A673 (cell line): ENCODE results near the gene ARPC2. TPM values are rescaled to one million over a fixed set of nuclear protein-coding genes. Genes with fewer than 3 reads are reported as not detected.
"Not testable (repeated sequence)": the region's sequence is repeated elsewhere in the genome, so short reads cannot be mapped to it uniquely, and the experiment has no call there.

ENCODE experiments used
- BruUV-seq: library from RNA; stranded (reverse); fragments of 400-500 nt; replicated peaks from 2 replicates; lab custom pipeline; 2021; lab: Mats Ljungman, UMichigan
- CTCF ChIA-PET: fragments of 300-600 bp; sonication (Branson Sonifier 250); formaldehyde crosslinking; loops from one replicate; lab custom pipeline; 2022; ENCODE audit warnings: antibody characterized with exemption; lab: Charles Lee
- POLR2A ChIA-PET: fragments of 300-600 bp; sonication (Branson Sonifier 250); formaldehyde crosslinking; loops from one replicate; lab custom pipeline; 2022; ENCODE audit warnings: antibody characterized with exemption; ENCODE audit not compliant: low non-redundant PET; lab: Charles Lee
- DNase-seq: peaks from one replicate; pipeline ENCODE4 v3.0.0-alpha.2; 2015; ENCODE audit warnings: low spot score
- H3K27ac ChIP-seq: fragments of 200-600 bp; sonication (generic); 2 replicates; pipeline ENCODE4 v1.5.1; 2016; ENCODE audit warnings: mixed run types, low read depth, mild to moderate bottlenecking, mixed read lengths, antibody characterized with exemption, low read length; ENCODE audit not compliant: poor library complexity, severe bottlenecking
- H3K27me3 ChIP-seq: fragments of 200-600 bp; sonication (generic); replicated peaks from 2 replicates; pipeline ENCODE4 v1.6.1; 2017; ENCODE audit warnings: mixed run types, low read depth, mild to moderate bottlenecking, mixed read lengths, antibody characterized with exemption, low read length; ENCODE audit not compliant: insufficient read depth, poor library complexity
- H3K36me3 ChIP-seq: fragments of 200-600 bp; sonication (generic); 2 replicates; pipeline ENCODE4 v1.6.1; 2016; ENCODE audit warnings: mixed run types, mild to moderate bottlenecking, mixed read lengths, antibody characterized with exemption, low read length; ENCODE audit not compliant: insufficient read depth, poor library complexity, severe bottlenecking
- H3K4me1 ChIP-seq: fragments of 200-600 bp; sonication (generic); 2 replicates; pipeline ENCODE4 v1.6.1; 2017; ENCODE audit warnings: mixed run types, mild to moderate bottlenecking, mixed read lengths, antibody characterized with exemption, low read length; ENCODE audit not compliant: insufficient read depth, poor library complexity, severe bottlenecking
- H3K4me3 ChIP-seq: fragments of 200-600 bp; sonication (generic); 2 replicates; pipeline ENCODE4 v1.5.1; 2016; ENCODE audit warnings: low read depth, mixed run types, mild to moderate bottlenecking, mixed read lengths, low read length; ENCODE audit not compliant: poor library complexity, severe bottlenecking
- H3K9me3 ChIP-seq: fragments of 200-600 bp; sonication (generic); 2 replicates; pipeline ENCODE4 v1.6.1; 2016; ENCODE audit warnings: mixed run types, low read depth, mild to moderate bottlenecking, mixed read lengths, antibody characterized with exemption, low read length; ENCODE audit not compliant: poor library complexity, severe bottlenecking
- CTCF ChIP-seq: fragments of 300-800, 200-600 bp; sonication (generic); conservative IDR thresholded peaks from 2 replicates; pipeline ENCODE4 v1.5.1; 2017; ENCODE audit warnings: low read depth, mild to moderate bottlenecking, antibody characterized with exemption, low read length, moderate library complexity, mixed read lengths
- EZH2 ChIP-seq: fragments of 200-600 bp; sonication (generic); IDR thresholded peaks from 2 replicates; pipeline ENCODE4 v1.6.1; 2017; ENCODE audit warnings: borderline replicate concordance, low read depth, mild to moderate bottlenecking, mixed read lengths, antibody characterized with exemption, low read length; ENCODE audit not compliant: poor library complexity, severe bottlenecking
- intact Hi-C: fragments of 100-400 bp; cut with micrococcal nuclease; formaldehyde crosslinking; loops from one replicate; pipeline ENCODE4 v1.10.0; 2022; ENCODE audit not compliant: unreplicated experiment
- total RNA-seq: library from RNA; stranded (reverse); gene quantifications from 2 replicates; pipeline ENCODE4 v1.2.3, GENCODE V29; 2021

Gene ARPC2
- total RNA-seq, 1 experiment from 2014 or later, result 291 TPM

- peak; percentile 96 for DNase-seq
- ChIA-PET POLR2A (no interaction called here), CTCF (interaction anchor here (0.6 to 1.4 kb wide), 4 partner anchors 15 to 182 kb away, joined by 3 to 4 read pairs (median 3); no protein-coding TSS in a partner anchor)
- peak; percentile 94 for TF ChIP-seq CTCF
- TF ChIP-seq EZH2, result no peak
- intact Hi-C loops, result loop anchor here (1.0 to 5.0 kb wide), 5 partner anchors 84 to 575 kb away; partner anchors contain the start of gene CATIP
- Histone ChIP-seq H3K27ac (no peak overlapping the region), H3K27me3 (no peaks in the 10 kb centered on the region), H3K4me3 (no peak overlapping the region), H3K36me3 (peaks cover 34% of the 10 kb centered on the region), H3K9me3 (no peaks in the 10 kb centered on the region), H3K4me1 (peaks cover 20% of the 10 kb centered on the region)
- no TSS peak for BruUV-seq
Measured at GRCh38 chr2:218272531-218273212, 55.7 kb downstream of the ARPC2 start.

GRCh38 chr2:218273214-218273907 lies 56.4 kb downstream of the ARPC2 start:
- POLR2A ChIA-PET, DNase-seq, H3K9me3 ChIP-seq, H3K27me3 ChIP-seq, H3K4me3 ChIP-seq, H3K27ac ChIP-seq, BruUV-seq: not testable (repeated sequence)
- intact Hi-C loops, result loop anchor here (2.0 to 5.0 kb wide), 3 partner anchors 86 to 574 kb away; no protein-coding TSS in a partner anchor
- H3K4me1 ChIP-seq, result peaks cover 20% of the 10 kb centered on the region
- CTCF ChIA-PET, result interaction anchor here (0.6 to 1.4 kb wide), 4 partner anchors 14 to 181 kb away, joined by 3 to 4 read pairs (median 3); no protein-coding TSS in a partner anchor
- peaks cover 35% of the 10 kb centered on the region for H3K36me3 ChIP-seq

- intact Hi-C loops, result loop anchor here (2.0 to 5.0 kb wide), 3 partner anchors 87 to 573 kb away; no protein-coding TSS in a partner anchor
- peaks cover 35% of the 10 kb centered on the region for H3K36me3 ChIP-seq
- no peaks in the 10 kb centered on the region for H3K9me3 ChIP-seq
- no peaks in the 10 kb centered on the region for H3K27me3 ChIP-seq
- no TSS peak for BruUV-seq
- no peak overlapping the region for H3K27ac ChIP-seq
- ChIA-PET CTCF (no interaction called here), POLR2A (no interaction called here)
- no peak for DNase-seq
- H3K4me3 ChIP-seq, result no peak overlapping the region
- no peak for TF ChIP-seq EZH2
- TF ChIP-seq CTCF, result no peak
- H3K4me1 ChIP-seq, result peaks cover 20% of the 10 kb centered on the region
Measured at GRCh38 chr2:218273908-218274249, 56.9 kb downstream of the ARPC2 start.
